GM23338 (cell line): ENCODE measurements around the gene TRMT44. TPM values are rescaled to one million over a fixed set of nuclear protein-coding genes. Genes with fewer than 3 reads are reported as not detected.
A peak's percentile ranks its signal among the peaks of the same experiment; 100 is the strongest.

Source experiments
- ATAC-seq: fragments of 200-7000 bp; cut with Tn5 transposase; 3 replicates; pipeline ENCODE4 v1.9.1; 2020
- DNase-seq: peaks from one replicate; pipeline ENCODE4 v3.0.0-alpha.2; 2015; ENCODE audit warnings: low spot score
- H2AFZ ChIP-seq: fragments of 200-600 bp; sonication (generic); 2 replicates; pipeline ENCODE4 v1.8.0; 2016; ENCODE audit warnings: antibody characterized with exemption, mild to moderate bottlenecking, moderate library complexity
- H3F3A ChIP-seq: fragments of 200-600 bp; sonication (generic); replicated peaks from 2 replicates; pipeline ENCODE4 v1.8.0; 2017; ENCODE audit warnings: antibody characterized with exemption, mixed run types, low read depth
- H3K27ac ChIP-seq: fragments of 200-600 bp; sonication (generic); 2 replicates; pipeline ENCODE4 v1.6.1; 2016; ENCODE audit warnings: low read depth
- H3K27me3 ChIP-seq: fragments of 200-600 bp; sonication (generic); 2 replicates; pipeline ENCODE4 v1.8.0; 2016; ENCODE audit warnings: mild to moderate bottlenecking, mixed run types, moderate library complexity; ENCODE audit not compliant: insufficient read depth
- H3K36me3 ChIP-seq: fragments of 200-600 bp; sonication (generic); 2 replicates; pipeline ENCODE4 v1.8.0; 2016; ENCODE audit warnings: mild to moderate bottlenecking; ENCODE audit not compliant: insufficient read depth
- H3K4me1 ChIP-seq: fragments of 200-600 bp; sonication (generic); 2 replicates; pipeline ENCODE4 v1.8.0; 2016; ENCODE audit warnings: mild to moderate bottlenecking, moderate library complexity; ENCODE audit not compliant: insufficient read depth
- H3K4me2 ChIP-seq: fragments of 200-600 bp; sonication (generic); 2 replicates; pipeline ENCODE4 v1.7.1; 2017; ENCODE audit warnings: mixed run types
- H3K4me3 ChIP-seq: fragments of 200-600 bp; sonication (generic); 2 replicates; pipeline ENCODE4 v1.6.1; 2016; ENCODE audit warnings: mixed run types
- H3K79me2 ChIP-seq: fragments of 200-600 bp; sonication (generic); replicated peaks from 2 replicates; pipeline ENCODE4 v1.8.0; 2017; ENCODE audit warnings: mild to moderate bottlenecking; ENCODE audit not compliant: insufficient read depth
- H3K9me2 ChIP-seq: fragments of 200-600 bp; sonication (generic); 2 replicates; pipeline ENCODE4 v1.8.0; 2017; ENCODE audit not compliant: insufficient read depth
- H4K20me1 ChIP-seq: fragments of 200-600 bp; sonication (generic); replicated peaks from 2 replicates; pipeline ENCODE4 v1.8.0; 2017; ENCODE audit warnings: mild to moderate bottlenecking; ENCODE audit not compliant: insufficient read depth
- H3K27ac Mint-ChIP-seq: 2 replicates; pipeline ENCODE4 v1.8.0; 2020; ENCODE audit warnings: inconsistent platforms, mild to moderate bottlenecking, moderate library complexity, mixed read lengths
- H3K27me3 Mint-ChIP-seq: 3 replicates; pipeline ENCODE4 v1.8.0; 2022; ENCODE audit warnings: low read depth, mild to moderate bottlenecking, moderate library complexity, mixed read lengths, inconsistent platforms; ENCODE audit not compliant: insufficient read depth, poor library complexity
- H3K36me3 Mint-ChIP-seq: 3 replicates; pipeline ENCODE4 v1.8.0; 2021; ENCODE audit warnings: low read depth, mild to moderate bottlenecking, inconsistent platforms, moderate library complexity, mixed read lengths
- H3K4me1 Mint-ChIP-seq: 3 replicates; pipeline ENCODE4 v1.8.0; 2020; ENCODE audit warnings: mild to moderate bottlenecking, inconsistent platforms, mixed read lengths
- H3K4me3 Mint-ChIP-seq: 3 replicates; pipeline ENCODE4 v1.8.0; 2021; ENCODE audit warnings: moderate library complexity, mild to moderate bottlenecking, inconsistent platforms, mixed read lengths
- H3K9me3 Mint-ChIP-seq: 3 replicates; pipeline ENCODE4 v1.8.0; 2020; ENCODE audit warnings: moderate library complexity, mild to moderate bottlenecking, inconsistent platforms, mixed read lengths
- CREB1 ChIP-seq: fragments of 250-450 bp; sonication (Bioruptor Pico); IDR thresholded peaks from 2 replicates; pipeline ENCODE4 v1.5.0; 2020; ENCODE audit warnings: low read depth, mild to moderate bottlenecking, moderate library complexity
- EZH2 ChIP-seq: fragments of 200-600 bp; sonication (generic); IDR thresholded peaks from one replicate; pipeline ENCODE4 v1.8.0; 2017; ENCODE audit warnings: antibody characterized with exemption, mild to moderate bottlenecking, low read depth; ENCODE audit not compliant: unreplicated experiment
- EZH2phosphoT487 ChIP-seq: fragments of 200-600 bp; sonication (generic); IDR thresholded peaks from one replicate; pipeline ENCODE4 v1.8.1; 2018; ENCODE audit warnings: antibody characterized with exemption; ENCODE audit not compliant: unreplicated experiment
- JUNB ChIP-seq: IDR thresholded peaks from one replicate; pipeline ENCODE4 v1.6.1; 2016; ENCODE audit warnings: antibody characterized with exemption; ENCODE audit not compliant: unreplicated experiment
- NANOG ChIP-seq: IDR thresholded peaks from 2 replicates; pipeline ENCODE4 v1.6.1; 2016; ENCODE audit warnings: antibody characterized with exemption, borderline replicate concordance
- POLR2AphosphoS5 ChIP-seq: IDR thresholded peaks from 2 replicates; pipeline ENCODE4 v1.6.1; 2016; ENCODE audit warnings: antibody characterized with exemption, low read depth
- STAT1 ChIP-seq: IDR thresholded peaks from one replicate; pipeline ENCODE4 v1.6.1; 2016; ENCODE audit warnings: antibody characterized with exemption; ENCODE audit not compliant: unreplicated experiment
- ZNF114 ChIP-seq: fragments of 250-450 bp; sonication (Bioruptor Pico); IDR thresholded peaks from 2 replicates; pipeline ENCODE4 v1.5.0; 2020; ENCODE audit warnings: mild to moderate bottlenecking, moderate library complexity
- ZNF331 ChIP-seq: fragments of 250-450 bp; sonication (Bioruptor Pico); IDR thresholded peaks from 2 replicates; pipeline ENCODE4 v1.5.0; 2020; ENCODE audit warnings: low read depth, mild to moderate bottlenecking, moderate library complexity
- polyA plus RNA-seq: library from polyadenylated mRNA; unstranded; fragments of >200 nt; fragmentation: Nextera tagmentation; extraction: Ambion mirVana; gene quantifications from 2 replicates; pipeline ENCODE4 v1.2.1, GENCODE V29; 2016
- total RNA-seq: library from RNA; depleted of rRNA; stranded (reverse); fragments of >200 nt; shearing (Covaris generic); gene quantifications from 2 replicates; pipeline ENCODE4 v1.2.3, GENCODE V29; 2014
- TF ChIP-seq, protein P1 (sequence below): IDR thresholded peaks from one replicate; pipeline ENCODE4 v1.6.1; 2018; ENCODE audit warnings: antibody characterized with exemption; ENCODE audit not compliant: unreplicated experiment
- TF ChIP-seq, protein P2 (sequence below), 2 experiments: fragments of 200-600 bp in 1 of 2; sonication (generic) in 1 of 2; conservative IDR thresholded peaks; 2 replicates each; pipeline versions ENCODE4 v1.5.1 to v1.6.1; 2016 to 2017; ENCODE audit warnings: antibody characterized with exemption in 2 of 2, low read depth in 2 of 2, mild to moderate bottlenecking in 2 of 2, moderate library complexity in 1 of 2
- TF ChIP-seq, protein P3 (sequence below): IDR thresholded peaks from 2 replicates; pipeline ENCODE4 v1.6.1; 2016; ENCODE audit warnings: antibody characterized with exemption
- TF ChIP-seq, protein P4 (sequence below): fragments of 250-450 bp; sonication (Bioruptor Pico); IDR thresholded peaks from 2 replicates; pipeline ENCODE4 v1.5.0; 2020; ENCODE audit warnings: mild to moderate bottlenecking, moderate library complexity

The TRMT44 gene
- total and polyA plus RNA-seq, 2 experiments from 2014 or later, result 10.3 to 49.8 TPM

DNA sequence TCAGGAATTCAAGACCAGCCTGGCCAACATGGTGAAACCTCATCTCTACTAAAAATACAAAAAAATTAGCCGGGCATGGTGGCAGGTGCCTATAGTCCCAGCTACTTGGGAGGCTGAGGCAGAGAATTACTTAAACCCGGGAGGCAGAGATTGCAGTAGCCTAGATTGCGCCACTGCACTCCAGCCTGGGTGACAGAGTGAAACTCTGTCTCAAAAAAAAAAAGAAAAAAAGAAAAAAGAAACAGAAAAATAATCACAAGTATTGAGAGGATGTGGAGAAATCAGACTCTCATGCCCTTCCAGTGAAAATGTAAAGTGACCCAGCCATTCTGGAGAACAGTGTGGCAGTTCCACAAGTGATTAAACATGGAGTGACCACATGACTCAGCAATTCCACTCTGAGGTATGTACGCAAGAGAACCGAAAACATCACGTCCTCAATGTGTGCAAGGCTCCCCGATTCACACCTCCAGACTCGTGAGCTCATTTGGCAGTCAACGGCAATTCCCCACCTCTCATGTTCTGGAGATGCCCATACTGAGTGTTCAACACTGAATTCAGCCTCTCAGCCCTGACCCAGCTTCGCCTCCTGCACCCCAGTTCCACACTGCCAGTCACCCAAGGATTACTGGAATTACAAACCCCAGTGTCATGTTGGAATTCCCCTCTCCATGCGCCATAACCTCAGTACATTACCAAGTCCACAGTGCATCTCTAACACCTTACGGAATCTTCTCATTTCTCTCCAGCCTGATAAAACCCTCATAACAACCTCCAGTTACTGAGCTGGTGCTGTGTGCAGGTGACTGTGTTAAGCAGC is 21.1 kb upstream of the TRMT44 start:
- no peak overlapping the region for H3K4me3 Mint-ChIP-seq
- Histone ChIP-seq H3K4me3 (no peak overlapping the region), H3K4me2 (no peak overlapping the region), H3K9me2 (0 out of 2 replicates have a peak, but pooled peaks cover 3% of the 10 kb centered on the region), H3K79me2 (0 out of 2 replicates have a peak, but pooled peaks cover 4% of the 10 kb centered on the region), H3K4me1 (no peaks in the 10 kb centered on the region), H3F3A (no peaks in the 10 kb centered on the region), H2AFZ (no peak overlapping the region), H3K27ac (no peak overlapping the region), H3K27me3 (no peaks in the 10 kb centered on the region), H4K20me1 (no peaks in the 10 kb centered on the region; the same call in 1 of the 2 replicates), H3K36me3 (no peaks in the 10 kb centered on the region)
- no peak for DNase-seq
- H3K9me3 Mint-ChIP-seq, result no peaks in the 10 kb centered on the region
- TF ChIP-seq POLR2AphosphoS5 (no peak), JUNB (no peak), EZH2 (no peak), ZNF114 (no peak), STAT1 (no peak), CREB1 (no peak), EZH2phosphoT487 (no peak), ZNF331 (CRISPR knock-in tag) (no peak), NANOG (no peak)
- TF ChIP-seq, protein P1, sequence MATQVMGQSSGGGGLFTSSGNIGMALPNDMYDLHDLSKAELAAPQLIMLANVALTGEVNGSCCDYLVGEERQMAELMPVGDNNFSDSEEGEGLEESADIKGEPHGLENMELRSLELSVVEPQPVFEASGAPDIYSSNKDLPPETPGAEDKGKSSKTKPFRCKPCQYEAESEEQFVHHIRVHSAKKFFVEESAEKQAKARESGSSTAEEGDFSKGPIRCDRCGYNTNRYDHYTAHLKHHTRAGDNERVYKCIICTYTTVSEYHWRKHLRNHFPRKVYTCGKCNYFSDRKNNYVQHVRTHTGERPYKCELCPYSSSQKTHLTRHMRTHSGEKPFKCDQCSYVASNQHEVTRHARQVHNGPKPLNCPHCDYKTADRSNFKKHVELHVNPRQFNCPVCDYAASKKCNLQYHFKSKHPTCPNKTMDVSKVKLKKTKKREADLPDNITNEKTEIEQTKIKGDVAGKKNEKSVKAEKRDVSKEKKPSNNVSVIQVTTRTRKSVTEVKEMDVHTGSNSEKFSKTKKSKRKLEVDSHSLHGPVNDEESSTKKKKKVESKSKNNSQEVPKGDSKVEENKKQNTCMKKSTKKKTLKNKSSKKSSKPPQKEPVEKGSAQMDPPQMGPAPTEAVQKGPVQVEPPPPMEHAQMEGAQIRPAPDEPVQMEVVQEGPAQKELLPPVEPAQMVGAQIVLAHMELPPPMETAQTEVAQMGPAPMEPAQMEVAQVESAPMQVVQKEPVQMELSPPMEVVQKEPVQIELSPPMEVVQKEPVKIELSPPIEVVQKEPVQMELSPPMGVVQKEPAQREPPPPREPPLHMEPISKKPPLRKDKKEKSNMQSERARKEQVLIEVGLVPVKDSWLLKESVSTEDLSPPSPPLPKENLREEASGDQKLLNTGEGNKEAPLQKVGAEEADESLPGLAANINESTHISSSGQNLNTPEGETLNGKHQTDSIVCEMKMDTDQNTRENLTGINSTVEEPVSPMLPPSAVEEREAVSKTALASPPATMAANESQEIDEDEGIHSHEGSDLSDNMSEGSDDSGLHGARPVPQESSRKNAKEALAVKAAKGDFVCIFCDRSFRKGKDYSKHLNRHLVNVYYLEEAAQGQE, result no peak
- TF ChIP-seq, protein P2, sequence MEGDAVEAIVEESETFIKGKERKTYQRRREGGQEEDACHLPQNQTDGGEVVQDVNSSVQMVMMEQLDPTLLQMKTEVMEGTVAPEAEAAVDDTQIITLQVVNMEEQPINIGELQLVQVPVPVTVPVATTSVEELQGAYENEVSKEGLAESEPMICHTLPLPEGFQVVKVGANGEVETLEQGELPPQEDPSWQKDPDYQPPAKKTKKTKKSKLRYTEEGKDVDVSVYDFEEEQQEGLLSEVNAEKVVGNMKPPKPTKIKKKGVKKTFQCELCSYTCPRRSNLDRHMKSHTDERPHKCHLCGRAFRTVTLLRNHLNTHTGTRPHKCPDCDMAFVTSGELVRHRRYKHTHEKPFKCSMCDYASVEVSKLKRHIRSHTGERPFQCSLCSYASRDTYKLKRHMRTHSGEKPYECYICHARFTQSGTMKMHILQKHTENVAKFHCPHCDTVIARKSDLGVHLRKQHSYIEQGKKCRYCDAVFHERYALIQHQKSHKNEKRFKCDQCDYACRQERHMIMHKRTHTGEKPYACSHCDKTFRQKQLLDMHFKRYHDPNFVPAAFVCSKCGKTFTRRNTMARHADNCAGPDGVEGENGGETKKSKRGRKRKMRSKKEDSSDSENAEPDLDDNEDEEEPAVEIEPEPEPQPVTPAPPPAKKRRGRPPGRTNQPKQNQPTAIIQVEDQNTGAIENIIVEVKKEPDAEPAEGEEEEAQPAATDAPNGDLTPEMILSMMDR (conservative IDR thresholded peaks at IDR 0.05; ENCODE audit: low read depth in 2 of 2), result no peak
- TF ChIP-seq, protein P3, sequence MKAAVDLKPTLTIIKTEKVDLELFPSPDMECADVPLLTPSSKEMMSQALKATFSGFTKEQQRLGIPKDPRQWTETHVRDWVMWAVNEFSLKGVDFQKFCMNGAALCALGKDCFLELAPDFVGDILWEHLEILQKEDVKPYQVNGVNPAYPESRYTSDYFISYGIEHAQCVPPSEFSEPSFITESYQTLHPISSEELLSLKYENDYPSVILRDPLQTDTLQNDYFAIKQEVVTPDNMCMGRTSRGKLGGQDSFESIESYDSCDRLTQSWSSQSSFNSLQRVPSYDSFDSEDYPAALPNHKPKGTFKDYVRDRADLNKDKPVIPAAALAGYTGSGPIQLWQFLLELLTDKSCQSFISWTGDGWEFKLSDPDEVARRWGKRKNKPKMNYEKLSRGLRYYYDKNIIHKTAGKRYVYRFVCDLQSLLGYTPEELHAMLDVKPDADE, result no peak
- TF ChIP-seq, protein P4, sequence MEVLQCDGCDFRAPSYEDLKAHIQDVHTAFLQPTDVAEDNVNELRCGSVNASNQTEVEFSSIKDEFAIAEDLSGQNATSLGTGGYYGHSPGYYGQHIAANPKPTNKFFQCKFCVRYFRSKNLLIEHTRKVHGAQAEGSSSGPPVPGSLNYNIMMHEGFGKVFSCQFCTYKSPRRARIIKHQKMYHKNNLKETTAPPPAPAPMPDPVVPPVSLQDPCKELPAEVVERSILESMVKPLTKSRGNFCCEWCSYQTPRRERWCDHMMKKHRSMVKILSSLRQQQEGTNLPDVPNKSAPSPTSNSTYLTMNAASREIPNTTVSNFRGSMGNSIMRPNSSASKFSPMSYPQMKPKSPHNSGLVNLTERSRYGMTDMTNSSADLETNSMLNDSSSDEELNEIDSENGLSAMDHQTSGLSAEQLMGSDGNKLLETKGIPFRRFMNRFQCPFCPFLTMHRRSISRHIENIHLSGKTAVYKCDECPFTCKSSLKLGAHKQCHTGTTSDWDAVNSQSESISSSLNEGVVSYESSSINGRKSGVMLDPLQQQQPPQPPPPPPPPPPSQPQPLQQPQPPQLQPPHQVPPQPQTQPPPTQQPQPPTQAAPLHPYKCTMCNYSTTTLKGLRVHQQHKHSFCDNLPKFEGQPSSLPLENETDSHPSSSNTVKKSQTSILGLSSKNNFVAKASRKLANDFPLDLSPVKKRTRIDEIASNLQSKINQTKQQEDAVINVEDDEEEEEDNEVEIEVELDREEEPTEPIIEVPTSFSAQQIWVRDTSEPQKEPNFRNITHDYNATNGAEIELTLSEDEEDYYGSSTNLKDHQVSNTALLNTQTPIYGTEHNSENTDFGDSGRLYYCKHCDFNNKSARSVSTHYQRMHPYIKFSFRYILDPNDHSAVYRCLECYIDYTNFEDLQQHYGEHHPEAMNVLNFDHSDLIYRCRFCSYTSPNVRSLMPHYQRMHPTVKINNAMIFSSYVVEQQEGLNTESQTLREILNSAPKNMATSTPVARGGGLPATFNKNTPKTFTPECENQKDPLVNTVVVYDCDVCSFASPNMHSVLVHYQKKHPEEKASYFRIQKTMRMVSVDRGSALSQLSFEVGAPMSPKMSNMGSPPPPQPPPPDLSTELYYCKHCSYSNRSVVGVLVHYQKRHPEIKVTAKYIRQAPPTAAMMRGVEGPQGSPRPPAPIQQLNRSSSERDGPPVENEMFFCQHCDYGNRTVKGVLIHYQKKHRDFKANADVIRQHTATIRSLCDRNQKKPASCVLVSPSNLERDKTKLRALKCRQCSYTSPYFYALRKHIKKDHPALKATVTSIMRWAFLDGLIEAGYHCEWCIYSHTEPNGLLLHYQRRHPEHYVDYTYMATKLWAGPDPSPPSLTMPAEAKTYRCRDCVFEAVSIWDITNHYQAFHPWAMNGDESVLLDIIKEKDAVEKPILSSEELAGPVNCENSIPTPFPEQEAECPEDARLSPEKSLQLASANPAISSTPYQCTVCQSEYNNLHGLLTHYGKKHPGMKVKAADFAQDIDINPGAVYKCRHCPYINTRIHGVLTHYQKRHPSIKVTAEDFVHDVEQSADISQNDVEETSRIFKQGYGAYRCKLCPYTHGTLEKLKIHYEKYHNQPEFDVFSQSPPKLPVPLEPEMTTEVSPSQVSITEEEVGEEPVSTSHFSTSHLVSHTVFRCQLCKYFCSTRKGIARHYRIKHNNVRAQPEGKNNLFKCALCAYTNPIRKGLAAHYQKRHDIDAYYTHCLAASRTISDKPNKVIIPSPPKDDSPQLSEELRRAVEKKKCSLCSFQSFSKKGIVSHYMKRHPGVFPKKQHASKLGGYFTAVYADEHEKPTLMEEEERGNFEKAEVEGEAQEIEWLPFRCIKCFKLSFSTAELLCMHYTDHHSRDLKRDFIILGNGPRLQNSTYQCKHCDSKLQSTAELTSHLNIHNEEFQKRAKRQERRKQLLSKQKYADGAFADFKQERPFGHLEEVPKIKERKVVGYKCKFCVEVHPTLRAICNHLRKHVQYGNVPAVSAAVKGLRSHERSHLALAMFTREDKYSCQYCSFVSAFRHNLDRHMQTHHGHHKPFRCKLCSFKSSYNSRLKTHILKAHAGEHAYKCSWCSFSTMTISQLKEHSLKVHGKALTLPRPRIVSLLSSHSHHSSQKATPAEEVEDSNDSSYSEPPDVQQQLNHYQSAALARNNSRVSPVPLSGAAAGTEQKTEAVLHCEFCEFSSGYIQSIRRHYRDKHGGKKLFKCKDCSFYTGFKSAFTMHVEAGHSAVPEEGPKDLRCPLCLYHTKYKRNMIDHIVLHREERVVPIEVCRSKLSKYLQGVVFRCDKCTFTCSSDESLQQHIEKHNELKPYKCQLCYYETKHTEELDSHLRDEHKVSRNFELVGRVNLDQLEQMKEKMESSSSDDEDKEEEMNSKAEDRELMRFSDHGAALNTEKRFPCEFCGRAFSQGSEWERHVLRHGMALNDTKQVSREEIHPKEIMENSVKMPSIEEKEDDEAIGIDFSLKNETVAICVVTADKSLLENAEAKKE (CRISPR knock-in tag), result no peak
- ATAC-seq, result no peak
- H3K27me3 Mint-ChIP-seq, result peaks cover 2% of the 10 kb centered on the region
- H3K27ac Mint-ChIP-seq, result peak overlapping the region; percentile 71
- no peaks in the 10 kb centered on the region; the same call in 2 of the 3 replicates for H3K36me3 Mint-ChIP-seq
- H3K4me1 Mint-ChIP-seq, result no peaks in the 10 kb centered on the region; the same call in 1 of the 3 replicates
